Retina (tissue), 1 donor: ENCODE measurements around the gene ABCB4.

Source experiments
- DNase-seq: peaks from one replicate; pipeline ENCODE4 v3.0.0-alpha.2; 2016

ABCB4 gene

GRCh38 chr7:87475359-87476178 lies at the start of gene ABCB4:
Gene ABCB4, minus strand, starts transcription at chr7:87475680. Its CDS starts 215 bp downstream, at chr7:87475465.
- DNase-seq = peak; percentile 78

GRCh38 chr7:87518735-87519134 lies 43.3 kb upstream of the ABCB4 start:
- no peak for DNase-seq

- DNase-seq = no peak
Observed at GRCh38 chr7:87517891-87518290, 42.4 kb upstream of the ABCB4 start.

DNA sequence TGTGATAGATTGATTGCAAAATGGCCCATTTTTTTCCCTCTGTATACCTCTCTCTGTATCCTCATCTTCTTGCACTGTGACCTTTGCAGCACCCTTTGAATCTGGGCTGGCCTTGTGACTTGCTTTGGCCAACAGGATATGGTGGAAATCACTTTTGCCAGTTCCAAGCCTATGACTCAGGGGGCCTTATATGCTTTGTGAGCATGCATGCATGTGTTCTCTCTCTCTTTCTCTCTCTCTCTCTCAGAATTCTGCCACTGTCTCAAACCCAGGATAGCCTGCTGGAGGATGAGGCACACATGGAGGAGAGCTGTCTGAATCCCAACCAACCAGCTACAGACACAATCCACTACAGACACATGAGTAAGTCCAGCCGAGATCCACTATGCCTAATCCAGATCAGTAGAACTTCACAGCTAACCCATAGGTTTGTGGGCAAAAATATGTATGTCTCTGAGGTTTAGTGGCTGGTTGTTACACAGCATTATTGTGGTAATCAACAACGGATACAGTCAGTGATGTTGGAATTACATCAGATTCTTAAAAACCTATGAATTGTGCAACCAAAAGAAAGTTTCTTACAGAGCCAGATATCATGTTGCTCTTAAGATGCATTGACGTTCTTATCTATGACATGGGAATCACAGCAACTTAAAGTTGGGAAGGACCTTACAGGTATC lies 41.8 kb upstream of the ABCB4 start:
- DNase-seq = no peak

- DNase-seq = peak; percentile 53
Observed at GRCh38 chr7:87513735-87514335, 38.4 kb upstream of the ABCB4 start.

DNA sequence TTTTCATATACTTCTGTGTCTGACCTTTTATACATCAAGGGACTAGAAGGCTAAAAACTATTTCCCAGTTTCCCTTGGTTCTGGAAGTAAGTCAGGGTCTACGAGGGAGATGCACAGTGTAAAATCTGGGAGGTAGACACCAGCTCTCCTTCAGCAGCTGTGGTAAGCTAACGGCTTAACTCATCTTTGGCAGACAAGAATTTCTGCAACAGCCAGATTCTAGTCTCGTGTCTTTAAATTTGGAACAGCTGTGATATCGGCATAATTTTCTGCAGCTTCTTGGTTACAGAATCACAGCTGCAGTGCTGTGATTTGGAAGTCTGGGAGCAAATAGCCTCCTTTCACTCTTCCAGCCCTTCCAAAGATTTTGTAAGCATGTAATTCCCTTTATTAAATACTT lies 37.4 kb upstream of the ABCB4 start:
- DNase-seq = peak; percentile 21

DNA sequence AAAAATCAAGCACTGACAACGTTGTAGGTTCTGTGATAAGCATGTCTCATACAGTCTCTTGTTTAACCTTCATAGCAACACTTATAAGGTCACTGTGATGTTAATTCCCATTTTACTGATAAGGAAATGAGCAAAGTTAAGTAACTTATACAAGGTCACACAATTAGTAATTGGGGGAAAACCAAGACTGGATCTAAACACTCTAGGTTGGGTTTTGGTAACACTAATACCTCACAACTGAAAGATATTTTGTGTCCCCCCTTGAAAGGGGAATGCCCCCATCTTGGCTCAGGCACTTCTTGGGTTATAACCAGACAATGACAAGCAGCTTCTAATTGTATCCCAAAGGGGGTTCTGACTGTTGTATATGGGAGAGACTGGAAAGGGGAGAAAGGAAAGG lies 36.0 kb upstream of the ABCB4 start:
- no peak for DNase-seq

DNA sequence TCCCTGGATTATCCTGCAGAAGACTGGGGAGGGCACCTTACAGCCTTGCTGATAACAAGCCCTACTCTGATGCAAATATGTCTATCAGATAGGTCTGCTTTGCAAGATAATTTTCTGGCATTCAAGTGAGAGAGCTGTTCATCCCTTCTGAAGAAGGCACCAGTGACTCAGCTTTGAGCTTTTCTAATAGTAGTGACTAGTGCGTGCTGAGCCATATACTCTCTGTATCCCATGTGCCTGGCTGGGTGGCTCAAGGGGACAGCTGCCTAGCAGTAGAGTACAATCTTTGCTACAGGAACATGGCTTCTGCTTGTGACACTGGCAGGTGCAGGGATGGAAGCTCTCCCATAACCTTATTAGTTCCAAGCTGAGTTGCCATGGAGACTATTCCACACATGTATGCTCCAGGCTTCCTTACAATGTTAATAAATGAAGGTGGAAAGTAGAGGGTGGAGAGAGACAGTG lies 35.0 kb upstream of the ABCB4 start:
- peak; percentile 40 for DNase-seq

GRCh38 chr7:87507446-87507845 lies 32.0 kb upstream of the ABCB4 start:
- no peak for DNase-seq

DNA sequence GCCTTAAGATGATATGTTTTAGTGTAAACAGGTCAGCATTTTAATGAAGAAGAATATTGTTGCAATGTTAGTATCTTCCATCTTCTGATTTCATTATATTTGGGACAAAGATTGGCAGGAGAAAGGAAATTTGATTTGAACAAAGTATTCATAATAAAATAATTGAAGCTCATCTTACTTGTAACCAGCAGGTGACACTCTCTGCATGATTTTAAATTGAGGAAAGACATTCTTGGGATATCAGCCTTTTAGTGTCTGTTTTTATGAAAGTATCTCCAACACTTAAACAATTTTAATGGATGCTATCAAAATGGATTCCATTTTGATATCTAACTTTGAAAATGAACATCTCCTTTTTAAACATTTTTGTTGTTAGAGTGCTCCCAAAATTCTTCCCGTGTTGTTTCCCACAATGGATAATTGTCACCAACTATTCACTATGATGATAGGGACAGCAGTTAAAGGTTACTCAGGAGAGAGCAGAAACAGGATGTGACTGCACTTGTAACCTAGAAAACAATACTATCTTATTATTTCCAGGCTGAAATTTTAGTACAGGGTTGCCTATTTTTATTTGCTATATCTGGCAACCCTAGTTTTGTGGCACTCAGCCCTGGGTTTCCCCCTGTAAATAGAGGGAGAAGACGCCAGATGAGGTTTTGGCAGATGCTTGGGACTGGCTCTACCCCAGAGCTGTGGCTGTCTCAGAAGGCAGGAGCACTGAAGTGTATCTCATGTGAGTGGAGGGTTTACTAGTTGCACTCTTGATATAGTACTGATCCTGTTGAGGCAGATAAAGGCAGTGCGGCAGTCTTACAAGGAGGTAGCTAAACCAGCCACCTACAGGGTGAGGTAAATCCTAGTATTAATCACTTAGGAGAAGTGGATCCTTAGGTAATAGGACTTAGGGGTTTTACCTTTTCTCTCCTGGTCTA lies 31.0 kb upstream of the ABCB4 start:
- peak; percentile 15 for DNase-seq

DNA sequence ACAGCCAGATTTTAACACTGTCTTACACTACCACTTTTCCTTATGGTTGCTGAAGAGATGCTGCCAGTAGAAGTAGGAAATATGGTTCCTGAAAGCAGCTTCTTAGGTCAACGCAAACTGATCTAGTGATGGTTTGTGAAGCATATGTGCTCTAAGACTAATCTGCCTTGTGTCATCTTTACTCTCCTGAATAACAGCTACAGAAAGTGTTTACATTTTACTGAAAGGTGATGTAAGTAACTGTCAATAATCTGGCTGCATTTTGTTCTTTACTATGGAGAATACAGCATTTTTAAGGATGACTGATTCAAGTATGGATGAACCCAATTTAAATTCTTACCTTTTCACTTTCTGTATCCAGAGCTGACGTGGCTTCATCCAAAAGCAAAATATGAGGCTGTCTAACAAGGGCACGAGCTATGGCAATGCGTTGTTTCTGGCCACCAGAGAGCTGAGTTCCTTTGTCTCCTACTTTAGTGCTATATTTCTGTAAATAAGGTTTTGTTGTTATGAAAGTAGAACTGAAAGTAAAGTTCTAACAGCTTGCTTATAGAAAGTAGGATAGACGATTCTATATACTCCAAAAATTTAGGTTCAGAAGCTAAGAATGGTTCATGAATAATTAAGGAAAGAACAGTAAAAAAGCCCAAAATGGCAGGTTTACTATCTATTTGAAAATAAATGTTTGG lies 30.2 kb upstream of the ABCB4 start:
- no peak for DNase-seq

- DNase-seq = no peak
Observed at GRCh38 chr7:87505122-87505521, 29.6 kb upstream of the ABCB4 start.

DNA sequence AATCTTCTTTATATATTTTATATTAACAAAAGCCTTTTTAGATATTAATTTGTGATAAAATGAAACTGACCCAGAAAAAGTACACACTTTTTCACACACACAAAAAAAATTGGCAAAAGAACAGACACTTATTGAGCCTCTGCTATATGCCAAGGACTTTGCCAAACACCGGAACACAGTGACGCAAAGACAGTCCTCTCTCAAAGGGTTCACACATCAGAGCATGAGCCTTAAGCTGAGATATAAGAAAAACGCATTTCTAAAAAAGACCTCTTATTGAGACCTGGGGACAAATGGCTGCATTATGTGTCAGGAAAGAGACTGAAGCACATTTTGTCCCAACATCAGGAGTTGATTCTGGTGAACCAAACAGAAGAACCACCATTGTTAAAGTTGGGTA lies 24.0 kb upstream of the ABCB4 start:
- DNase-seq = no peak

- no peak for DNase-seq
Observed at GRCh38 chr7:87498893-87499292, 23.4 kb upstream of the ABCB4 start.

DNA sequence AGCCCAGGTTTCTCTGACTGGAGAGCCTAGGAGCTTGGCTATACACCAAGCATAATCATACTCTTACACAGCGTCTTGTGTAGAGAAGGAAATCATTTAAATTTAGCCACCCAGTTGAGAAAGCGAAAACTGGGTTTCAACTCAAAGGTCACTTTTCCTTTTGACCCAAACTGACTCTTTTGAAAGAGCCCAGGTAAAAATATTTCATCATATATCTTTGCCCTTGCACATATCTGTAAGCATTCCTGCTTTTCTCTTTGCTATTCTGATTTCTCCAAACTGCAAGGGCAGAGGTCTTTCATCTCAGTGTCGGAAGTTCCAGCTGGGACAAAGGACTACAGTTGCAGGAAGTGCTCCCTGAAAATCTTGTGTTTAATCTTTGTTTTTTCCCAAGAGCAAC lies 22.0 kb upstream of the ABCB4 start:
- DNase-seq = no peak

DNA sequence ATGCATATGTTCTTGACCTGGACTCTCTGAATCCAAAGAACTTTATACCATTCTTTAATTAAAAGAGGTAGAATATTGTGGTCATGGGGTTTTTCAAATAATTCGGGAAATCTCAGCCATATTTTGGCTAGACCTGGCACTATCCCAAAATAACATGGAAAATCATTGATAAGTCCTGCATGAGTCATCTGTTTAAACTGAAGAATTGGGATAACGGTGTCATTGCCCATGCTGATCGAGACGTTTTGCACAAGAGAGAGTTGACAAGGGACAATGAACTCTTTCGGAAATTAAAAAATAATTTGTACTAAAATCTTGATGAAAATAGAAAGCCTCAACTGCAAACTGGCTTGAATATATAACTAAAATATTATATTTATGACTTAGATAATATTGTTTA lies 19.9 kb upstream of the ABCB4 start:
- DNase-seq = no peak

DNA sequence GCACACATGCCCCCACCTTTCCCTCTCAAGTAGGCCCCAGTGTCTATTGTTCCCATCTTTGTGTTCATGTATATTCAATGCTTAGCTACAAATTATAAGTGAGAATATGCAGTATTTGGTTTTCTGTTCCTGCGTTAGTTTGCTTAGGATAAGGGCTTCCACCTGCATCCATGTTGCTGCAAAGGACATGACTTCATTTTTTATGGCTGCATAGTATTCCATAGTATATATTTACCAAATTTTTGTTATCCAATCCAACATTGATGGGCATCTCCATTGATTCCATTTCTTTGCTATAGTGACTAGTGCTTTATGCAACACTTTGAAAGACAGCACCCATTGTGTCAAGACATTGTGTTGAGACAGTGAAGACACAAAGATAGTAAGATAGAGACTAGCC lies 19.0 kb upstream of the ABCB4 start:
- no peak for DNase-seq

DNA sequence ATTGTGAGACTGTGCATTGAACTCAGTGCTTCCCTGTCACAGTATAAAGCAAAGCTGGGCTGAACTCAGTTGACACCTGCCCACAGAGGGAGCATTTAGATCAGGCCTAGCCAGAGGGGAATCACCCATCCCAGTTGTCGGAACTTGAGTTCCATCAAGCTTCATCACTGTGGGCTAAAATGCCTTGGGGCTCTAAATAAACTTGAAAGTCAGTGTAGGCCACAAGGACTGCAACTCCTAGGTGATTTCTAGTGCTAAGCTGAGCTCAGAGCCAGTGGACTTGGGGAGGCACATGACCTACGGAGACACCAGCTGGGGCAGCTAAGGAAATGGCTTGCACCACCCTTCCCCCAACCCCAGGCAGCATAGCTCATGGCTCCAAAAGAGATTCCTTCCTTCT lies 7.7 kb upstream of the ABCB4 start:
- DNase-seq = no peak

DNA sequence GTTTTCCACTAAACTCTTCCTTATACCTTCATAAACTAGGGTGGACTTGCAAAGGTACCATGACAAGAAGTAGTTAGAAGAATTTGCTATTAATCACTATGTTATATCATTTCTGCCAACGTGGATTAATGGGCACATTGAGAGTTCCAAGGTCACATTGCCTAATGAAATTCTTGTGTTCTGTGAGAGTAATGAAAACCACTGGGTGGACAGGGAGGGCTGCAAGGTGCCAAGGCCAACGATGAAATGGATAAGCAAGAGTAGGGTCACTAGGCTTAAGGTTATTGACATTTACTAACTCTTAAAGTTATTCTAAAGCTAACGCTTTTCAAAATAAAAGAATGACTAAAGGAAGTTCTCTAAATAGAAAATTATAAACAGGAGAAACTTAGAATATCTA lies 6.6 kb upstream of the ABCB4 start:
- DNase-seq = no peak

GRCh38 chr7:87480386-87480785 lies 4.9 kb upstream of the ABCB4 start:
- no peak for DNase-seq

- DNase-seq = no peak
Observed at GRCh38 chr7:87479951-87480350, 4.5 kb upstream of the ABCB4 start.

DNA sequence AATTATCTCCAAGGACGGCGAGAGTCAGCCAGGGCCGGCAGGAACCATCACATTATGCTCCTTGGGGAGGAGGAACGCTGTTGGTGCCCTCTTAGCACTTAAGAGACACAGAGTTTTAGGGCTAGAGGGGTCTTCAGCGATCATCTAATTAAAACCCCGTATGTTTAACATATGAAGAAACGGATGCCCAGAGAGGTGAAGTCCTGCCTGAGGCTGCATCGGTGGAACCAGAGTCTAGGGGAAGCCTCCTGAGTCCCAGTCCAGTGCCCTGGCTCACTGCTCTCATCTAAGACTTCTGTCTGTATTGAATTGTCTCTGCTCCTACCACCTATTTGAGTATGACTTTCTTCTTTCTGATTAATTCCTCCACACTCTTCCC lies 688 bp upstream of the ABCB4 start:
- no peak for DNase-seq
